Panc1 (cell line): Measurements from ENCODE around the gene GALNT18. TPM values are rescaled to one million over a fixed set of nuclear protein-coding genes. Genes with fewer than 3 reads are reported as not detected.

ENCODE experiments used
- ATAC-seq: fragments of 200-7000 bp; cut with Tn5 transposase; 2 replicates; pipeline ENCODE4 v1.9.1; 2020; ENCODE audit warnings: mild to moderate bottlenecking, moderate library complexity
- BruUV-seq: library from RNA; stranded (reverse); fragments of 400-500 nt; replicated peaks from 2 replicates; lab custom pipeline; 2021; lab: Mats Ljungman, UMichigan
- CTCF ChIA-PET: fragments of 300-600 bp; sonication (Branson Sonifier 250); formaldehyde crosslinking; loops from one replicate; lab custom pipeline; 2022; ENCODE audit warnings: antibody characterized with exemption; lab: Charles Lee
- POLR2A ChIA-PET: fragments of 300-600 bp; sonication (Branson Sonifier 250); formaldehyde crosslinking; loops from one replicate; lab custom pipeline; 2022; ENCODE audit warnings: antibody characterized with exemption; lab: Charles Lee
- DNase-seq: peaks from one replicate; pipeline ENCODE4 v3.0.0-alpha.2; 2010; ENCODE audit warnings: low read depth, low spot score
- H3K27ac ChIP-seq: 2 replicates; pipeline ENCODE4 v1.5.1; 2011; ENCODE audit warnings: mild to moderate bottlenecking, low read length, inconsistent platforms
- H3K27me3 ChIP-seq: fragments of 200-500 bp; sonication (Bioruptor generic); 2 replicates; pipeline ENCODE4 v1.6.0; 2014; ENCODE audit warnings: low read length, inconsistent platforms; ENCODE audit not compliant: control insufficient read depth, insufficient read depth
- H3K36me3 ChIP-seq: fragments of 200-500 bp; sonication (Bioruptor generic); 2 replicates; pipeline ENCODE4 v1.5.1; 2014; ENCODE audit warnings: inconsistent platforms, mild to moderate bottlenecking, low read length, moderate library complexity; ENCODE audit not compliant: control insufficient read depth, insufficient read depth
- H3K4me1 ChIP-seq: 2 replicates; pipeline ENCODE4 v1.5.1; 2011; ENCODE audit warnings: inconsistent platforms, mild to moderate bottlenecking, low read length, moderate library complexity; ENCODE audit not compliant: control insufficient read depth, insufficient read depth
- H3K4me3 ChIP-seq, 2 experiments: 2 replicates each; pipeline ENCODE4 v1.5.1; 2011 to 2012; ENCODE audit warnings: low read depth in 2 of 2, low read length in 2 of 2, mild to moderate bottlenecking in 2 of 2, inconsistent platforms in 1 of 2, moderate library complexity in 1 of 2
- H3K9me3 ChIP-seq: fragments of 200-500 bp; sonication (Bioruptor generic); 2 replicates; pipeline ENCODE4 v1.5.1; 2014; ENCODE audit warnings: low read depth, mild to moderate bottlenecking, inconsistent platforms, low read length, moderate library complexity; ENCODE audit not compliant: control insufficient read depth, insufficient read depth
- POLR2AphosphoS5 ChIP-seq: IDR thresholded peaks from 2 replicates; pipeline ENCODE4 v1.6.1; 2012; ENCODE audit warnings: mild to moderate bottlenecking, low read depth, low read length, moderate library complexity
- REST ChIP-seq, 2 experiments: IDR thresholded peaks; 2 replicates each; pipeline ENCODE4 v1.6.1; 2011 to 2012; ENCODE audit warnings: low read depth in 2 of 2, control low read depth in 1 of 2, low read length in 1 of 2, mild to moderate bottlenecking in 1 of 2, moderate library complexity in 1 of 2; ENCODE audit not compliant: insufficient read depth in 1 of 2
- SIN3A ChIP-seq: IDR thresholded peaks from 2 replicates; pipeline ENCODE4 v1.6.1; 2012; ENCODE audit warnings: low read depth, mild to moderate bottlenecking, low read length, moderate library complexity, borderline replicate concordance; ENCODE audit not compliant: insufficient read depth
- TCF7L2 ChIP-seq: IDR thresholded peaks from 2 replicates; pipeline ENCODE4 v1.6.1; 2011; ENCODE audit warnings: mild to moderate bottlenecking, low read depth, low read length, inconsistent platforms
- in situ Hi-C: cut with HindIII; loops from 2 replicates; pipeline ENCODE4 v1.10.0; 2016; ENCODE audit warnings: low sequenced_read_pairs, low pct_unique_long_range_greater_than_20kb
- intact Hi-C: fragments of 100-400 bp; cut with micrococcal nuclease; formaldehyde crosslinking; loops from one replicate; pipeline ENCODE4 v1.10.0; 2022; ENCODE audit not compliant: unreplicated experiment
- total RNA-seq: library from RNA; stranded (reverse); gene quantifications from one replicate; pipeline ENCODE4 v1.2.1, GENCODE V29; 2021; ENCODE audit not compliant: unreplicated experiment
- TF ChIP-seq, protein P1 (sequence below): fragments of 450-650 bp; IDR thresholded peaks from 2 replicates; pipeline ENCODE4 v1.5.1; 2017; ENCODE audit warnings: mild to moderate bottlenecking

The GALNT18 gene
- total RNA-seq, 1 experiment from 2014 or later: 8.6 TPM

- DNase-seq (no peak), ATAC-seq (no peak)
- no peaks in the 10 kb centered on the region for H3K27me3 ChIP-seq
- in situ Hi-C loops (no loop called here), intact Hi-C loops (no loop called here)
- TF ChIP-seq REST (IDR thresholded peaks at IDR 0.05; ENCODE audit: insufficient read depth in 1 of 2, low read depth in 2 of 2, low read length in 1 of 2) (no peak), POLR2AphosphoS5 (no peak), TCF7L2 (no peak), SIN3A (no peak)
- TF ChIP-seq, protein P1, sequence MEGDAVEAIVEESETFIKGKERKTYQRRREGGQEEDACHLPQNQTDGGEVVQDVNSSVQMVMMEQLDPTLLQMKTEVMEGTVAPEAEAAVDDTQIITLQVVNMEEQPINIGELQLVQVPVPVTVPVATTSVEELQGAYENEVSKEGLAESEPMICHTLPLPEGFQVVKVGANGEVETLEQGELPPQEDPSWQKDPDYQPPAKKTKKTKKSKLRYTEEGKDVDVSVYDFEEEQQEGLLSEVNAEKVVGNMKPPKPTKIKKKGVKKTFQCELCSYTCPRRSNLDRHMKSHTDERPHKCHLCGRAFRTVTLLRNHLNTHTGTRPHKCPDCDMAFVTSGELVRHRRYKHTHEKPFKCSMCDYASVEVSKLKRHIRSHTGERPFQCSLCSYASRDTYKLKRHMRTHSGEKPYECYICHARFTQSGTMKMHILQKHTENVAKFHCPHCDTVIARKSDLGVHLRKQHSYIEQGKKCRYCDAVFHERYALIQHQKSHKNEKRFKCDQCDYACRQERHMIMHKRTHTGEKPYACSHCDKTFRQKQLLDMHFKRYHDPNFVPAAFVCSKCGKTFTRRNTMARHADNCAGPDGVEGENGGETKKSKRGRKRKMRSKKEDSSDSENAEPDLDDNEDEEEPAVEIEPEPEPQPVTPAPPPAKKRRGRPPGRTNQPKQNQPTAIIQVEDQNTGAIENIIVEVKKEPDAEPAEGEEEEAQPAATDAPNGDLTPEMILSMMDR: no peak
- H3K36me3 ChIP-seq: no peaks in the 10 kb centered on the region
- no peaks in the 10 kb centered on the region for H3K9me3 ChIP-seq
- no TSS peak for BruUV-seq
- ChIA-PET CTCF (interaction anchor here (0.6 kb wide), 1 partner anchor 16 kb away, joined by 3 read pairs; no protein-coding TSS in a partner anchor), POLR2A (no interaction called here)
- H3K4me1 ChIP-seq: no peaks in the 10 kb centered on the region
- H3K4me3 ChIP-seq: no peak overlapping the region
- H3K27ac ChIP-seq: no peak overlapping the region
Observed at GRCh38 chr11:11598243-11598642, 23.6 kb downstream of the GALNT18 start.

- DNase-seq (no peak), ATAC-seq (no peak)
- ChIA-PET CTCF (no interaction called here), POLR2A (no interaction called here)
- BruUV-seq: no TSS peak
- no peak for TF ChIP-seq TCF7L2
- Histone ChIP-seq H3K4me3 (no peak overlapping the region), H3K4me1 (0 out of 2 replicates have a peak, but pooled peaks cover 1% of the 10 kb centered on the region), H3K36me3 (no peaks in the 10 kb centered on the region), H3K27me3 (no peaks in the 10 kb centered on the region), H3K9me3 (no peaks in the 10 kb centered on the region), H3K27ac (no peak overlapping the region)
- in situ Hi-C loops (no loop called here), intact Hi-C loops (no loop called here)
Observed at GRCh38 chr11:11594162-11594561, 27.6 kb downstream of the GALNT18 start.

- no peak for ATAC-seq
- H3K9me3 ChIP-seq: no peaks in the 10 kb centered on the region
Observed at GRCh38 chr11:11592146-11592684, 29.6 kb downstream of the GALNT18 start.

More at GRCh38 chr11:11592146-11592684, 29.6 kb downstream of the GALNT18 start:
- POLR2A ChIA-PET: no interaction called here
- intact Hi-C loops: no loop called here
- CTCF ChIA-PET: no interaction called here
- in situ Hi-C loops: no loop called here
- no peaks in the 10 kb centered on the region for H3K36me3 ChIP-seq
- no TSS peak for BruUV-seq
- no peak overlapping the region for H3K4me3 ChIP-seq
- H3K4me1 ChIP-seq: peaks cover 12% of the 10 kb centered on the region; the same call in 1 of the 2 replicates
- no peak for DNase-seq
- TF ChIP-seq POLR2AphosphoS5 (no peak), REST (IDR thresholded peaks at IDR 0.05; ENCODE audit: insufficient read depth in 1 of 2, low read depth in 2 of 2, low read length in 1 of 2) (no peak), SIN3A (no peak), TCF7L2 (no peak)
- TF ChIP-seq, protein P1: no peak
- no peaks in the 10 kb centered on the region for H3K27me3 ChIP-seq
- H3K27ac ChIP-seq: no peak overlapping the region
